Measurements from ENCODE around the gene ENDOV. TPM values are rescaled to one million over a fixed set of nuclear protein-coding genes. Genes with fewer than 3 reads are reported as not detected.
A peak's percentile ranks its signal among the peaks of the same experiment; 100 is the strongest.
"Not testable (repeated sequence)": the region's sequence is repeated elsewhere in the genome, so short reads cannot be mapped to it uniquely, and the experiment has no call there.

The ENDOV gene
- total RNA-seq, 1 donor = 13.4 TPM

- no peak overlapping the region for H3K4me3 ChIP-seq (ENCODE audit: low read depth, low read length)
- TF ChIP-seq CTCF (IDR thresholded peaks at IDR 0.05; ENCODE audit: insufficient read depth, low read depth, low read length) = no peak
- no peak for DNase-seq (ENCODE audit: low read depth)
These were observed 12.0 kb upstream of the ENDOV start for GRCh38 chr17:80402959-80403358.

GRCh38 chr17:80406146-80406545 lies 8.8 kb upstream of the ENDOV start:
- TF ChIP-seq CTCF (IDR thresholded peaks at IDR 0.05; ENCODE audit: insufficient read depth, low read depth, low read length) = no peak

DNA sequence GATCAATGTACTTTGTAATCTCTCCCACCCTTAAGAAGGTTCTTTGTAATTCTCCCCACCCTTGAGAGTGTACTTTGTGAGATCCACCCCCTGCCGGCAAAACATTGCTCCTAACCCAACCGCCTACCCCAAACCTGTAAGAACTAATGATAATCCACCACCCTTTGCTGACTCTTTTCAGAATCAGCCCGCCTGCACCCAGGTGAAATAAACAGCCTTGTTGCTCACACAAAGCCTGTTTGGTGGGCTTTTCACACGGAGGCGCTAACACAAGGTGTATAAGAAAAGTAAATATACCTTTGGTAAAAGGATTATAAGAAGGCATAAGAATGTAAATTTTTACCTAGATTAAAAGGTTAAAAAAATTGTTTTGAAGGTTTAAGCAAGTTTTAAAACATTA lies 7.0 kb upstream of the ENDOV start:
- not testable (repeated sequence) for H3K4me3 ChIP-seq (ENCODE audit: low read depth, low read length); DNase-seq (ENCODE audit: low read depth)

More at GRCh38 chr17:80406146-80406545, 8.8 kb upstream of the ENDOV start:
- no peak for DNase-seq (ENCODE audit: low read depth)
- H3K4me3 ChIP-seq (ENCODE audit: low read depth, low read length) = no peak overlapping the region

GRCh38 chr17:80408872-80409271 lies 6.1 kb upstream of the ENDOV start:
- no peak for DNase-seq (ENCODE audit: low read depth)
- TF ChIP-seq CTCF (IDR thresholded peaks at IDR 0.05; ENCODE audit: insufficient read depth, low read depth, low read length) = no peak
- no peak overlapping the region for H3K4me3 ChIP-seq (ENCODE audit: low read depth, low read length)

- TF ChIP-seq CTCF (IDR thresholded peaks at IDR 0.05; ENCODE audit: insufficient read depth, low read depth, low read length) = no peak
- DNase-seq (ENCODE audit: low read depth) = no peak
These were observed 5.3 kb upstream of the ENDOV start for GRCh38 chr17:80409626-80410025.

DNA sequence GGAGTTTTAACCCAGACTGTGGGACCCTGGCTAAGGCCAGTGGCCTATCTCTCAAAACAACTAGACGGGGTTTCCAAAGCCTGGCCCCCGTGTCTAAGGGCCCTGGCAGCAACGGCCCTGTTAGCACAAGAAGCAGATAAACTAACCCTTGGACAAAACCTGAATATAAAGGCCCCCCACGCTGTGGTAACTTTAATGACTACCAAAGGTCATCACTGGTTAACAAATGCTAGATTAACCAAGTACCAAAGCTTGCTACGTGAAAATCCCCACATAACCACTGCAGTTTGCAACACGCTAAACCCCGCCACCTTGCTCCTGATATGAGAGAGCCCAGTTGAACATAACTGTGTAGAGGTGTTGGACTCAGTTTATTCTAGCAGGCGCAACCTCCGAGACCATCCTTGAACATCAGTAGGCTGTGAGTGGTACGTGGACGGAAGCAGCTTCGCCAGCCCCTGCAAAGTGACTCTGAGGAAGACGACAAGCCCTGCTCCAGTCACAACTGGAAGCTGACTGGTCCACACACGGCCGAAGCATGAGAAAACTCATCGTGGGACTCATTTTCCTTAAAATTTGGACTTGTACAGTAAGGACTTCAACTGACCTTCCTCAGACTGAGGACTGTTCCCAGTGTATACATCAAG lies 4.4 kb upstream of the ENDOV start:
- DNase-seq (ENCODE audit: low read depth); H3K4me3 ChIP-seq (ENCODE audit: low read depth, low read length): not testable (repeated sequence)

More at GRCh38 chr17:80409626-80410025, 5.3 kb upstream of the ENDOV start:
- no peak overlapping the region for H3K4me3 ChIP-seq (ENCODE audit: low read depth, low read length)

- DNase-seq (ENCODE audit: low read depth) = no peak
- peak overlapping the region; percentile 99 for H3K4me3 ChIP-seq (ENCODE audit: low read depth, low read length)
- no peak for TF ChIP-seq CTCF (IDR thresholded peaks at IDR 0.05; ENCODE audit: insufficient read depth, low read depth, low read length)
These were observed 1.0 kb upstream of the ENDOV start for GRCh38 chr17:80413771-80414507.

- H3K4me3 ChIP-seq (ENCODE audit: low read depth, low read length) = peak overlapping the region; percentile 99
- DNase-seq (ENCODE audit: low read depth) = no peak
- no peak for TF ChIP-seq CTCF (IDR thresholded peaks at IDR 0.05; ENCODE audit: insufficient read depth, low read depth, low read length)
These were observed 512 bp upstream of the ENDOV start for GRCh38 chr17:80414508-80414802.
